ENCODE measurements around the gene C11orf21.
A peak's percentile ranks its signal among the peaks of the same experiment; 100 is the strongest.

Gene C11orf21

DNA sequence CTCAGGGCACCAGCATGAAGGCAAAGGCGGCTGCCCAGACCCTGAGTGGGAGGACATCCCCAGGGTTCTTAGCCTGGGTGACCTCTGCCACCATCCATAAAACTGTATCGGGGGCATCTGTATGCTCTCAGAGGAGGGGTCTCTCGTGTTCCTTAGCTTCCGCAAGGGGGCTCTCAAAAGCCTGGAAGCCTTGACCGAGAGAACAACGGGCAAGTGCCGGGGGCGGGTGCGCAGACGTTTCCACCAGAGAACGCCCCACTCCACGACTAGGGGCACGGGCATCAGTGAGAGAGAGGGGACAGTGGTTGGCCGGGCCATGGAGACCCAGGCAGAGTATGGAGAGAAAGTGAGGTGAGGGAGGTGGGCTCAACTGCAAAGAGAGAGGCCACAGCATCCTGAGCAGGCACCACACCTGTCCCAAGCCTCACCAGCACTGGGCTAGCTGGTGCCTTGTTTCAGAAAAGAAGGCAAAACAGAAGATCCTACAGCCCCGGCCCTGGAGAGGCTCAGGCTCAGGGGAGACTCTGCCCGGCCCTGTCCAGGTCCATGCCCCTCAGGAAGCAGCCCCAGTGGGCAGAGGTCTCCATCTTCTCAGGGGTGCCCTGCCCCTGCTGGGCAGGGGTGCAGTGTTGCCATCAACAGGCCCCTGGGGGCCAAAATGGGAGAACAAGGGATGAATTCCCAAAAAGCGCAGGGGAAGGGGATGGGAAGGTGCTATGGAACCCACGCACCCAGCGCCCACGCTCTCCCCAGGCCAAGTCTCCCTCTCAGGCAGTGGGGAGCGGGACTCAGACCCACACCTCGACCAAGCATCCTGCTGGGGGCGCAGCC lies 6.0 kb upstream of the C11orf21 start:
- DNase-seq, result no peak

GRCh38 chr11:2306877-2307500 lies 5.3 kb upstream of the C11orf21 start:
- no peak for DNase-seq

DNA sequence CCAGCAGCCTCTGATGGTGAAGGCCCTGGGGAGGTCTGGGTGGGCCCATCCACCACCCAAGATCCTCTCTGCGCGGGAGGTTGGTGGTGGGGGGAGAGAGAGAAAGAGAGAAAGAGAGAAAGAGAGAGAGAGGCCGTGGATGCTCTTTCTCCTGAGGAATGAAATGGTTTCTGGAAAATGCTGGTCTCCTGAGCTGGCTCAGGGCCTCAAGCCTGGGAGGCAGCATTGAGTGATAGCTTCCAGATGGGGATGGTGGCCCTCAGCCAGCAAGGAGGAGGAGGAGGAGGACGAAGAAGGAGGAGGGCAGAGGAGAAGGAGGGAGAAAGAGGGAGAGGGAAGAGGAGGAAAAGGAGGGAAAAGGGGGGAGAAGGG lies 4.7 kb upstream of the C11orf21 start:
- no peak for DNase-seq

DNA sequence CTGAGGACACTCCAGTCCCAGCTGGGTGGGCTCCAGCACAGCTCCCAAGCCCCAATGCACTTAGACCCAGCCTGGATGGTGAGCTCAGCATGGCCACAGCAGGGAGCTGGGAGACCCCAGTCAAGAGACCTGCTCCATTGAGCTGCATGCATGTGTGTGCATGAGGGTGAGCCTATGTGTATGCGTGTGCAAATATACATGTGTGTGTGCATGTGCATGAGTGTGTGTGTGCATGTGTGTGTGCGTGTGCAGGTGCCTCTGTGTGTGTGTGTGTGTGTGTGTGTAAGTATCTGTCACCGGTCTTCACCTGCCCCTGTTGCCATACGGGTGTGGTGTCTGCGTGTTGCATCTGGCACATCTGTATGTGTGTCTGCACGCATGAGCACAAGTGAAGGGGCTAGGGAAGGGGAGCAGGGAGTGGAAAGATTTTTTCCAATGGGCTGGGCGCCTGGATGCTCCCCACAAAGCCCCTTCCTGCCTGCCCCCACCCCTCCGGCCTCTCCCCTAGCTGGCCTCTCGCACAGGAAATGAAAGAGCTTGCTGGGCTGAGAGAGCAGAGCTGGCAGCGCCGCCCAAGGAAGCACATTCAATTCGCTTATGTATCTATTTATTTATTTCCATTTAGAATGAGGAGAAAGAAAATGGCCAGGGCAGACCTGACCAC lies 4.2 kb upstream of the C11orf21 start:
- no peak for DNase-seq

DNA sequence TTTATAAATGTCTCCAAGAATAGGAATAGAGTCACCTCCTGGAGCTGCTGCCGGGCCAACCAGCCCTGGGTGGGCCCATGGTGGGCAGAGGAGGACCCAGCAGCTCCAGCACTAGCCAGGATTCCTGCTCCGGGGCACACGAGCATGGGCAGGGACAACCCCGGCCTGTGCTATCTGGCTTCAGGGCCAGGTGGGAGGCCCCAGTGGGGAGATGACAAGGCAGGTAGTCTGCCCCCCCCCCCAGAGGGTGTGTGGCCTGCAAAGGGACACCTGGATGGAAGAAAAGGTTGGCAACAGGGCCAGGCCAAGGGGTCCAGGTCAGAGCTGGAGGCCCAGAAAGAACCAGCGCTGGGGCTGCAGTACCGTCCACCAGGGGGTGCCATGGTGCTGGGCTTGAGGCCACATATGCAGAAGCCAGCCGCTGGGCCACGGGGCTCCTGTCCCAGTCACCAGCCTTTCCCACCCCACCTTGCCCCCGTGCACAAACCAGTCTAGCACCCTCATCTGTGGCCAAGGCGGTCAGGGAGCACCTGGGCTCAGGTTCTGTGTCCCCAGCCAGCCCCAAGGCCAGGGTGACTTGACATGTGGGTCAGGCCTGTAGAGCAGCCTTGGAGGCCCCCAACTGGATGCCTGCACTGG lies 3.5 kb upstream of the C11orf21 start:
- peak; percentile 84 for DNase-seq

DNA sequence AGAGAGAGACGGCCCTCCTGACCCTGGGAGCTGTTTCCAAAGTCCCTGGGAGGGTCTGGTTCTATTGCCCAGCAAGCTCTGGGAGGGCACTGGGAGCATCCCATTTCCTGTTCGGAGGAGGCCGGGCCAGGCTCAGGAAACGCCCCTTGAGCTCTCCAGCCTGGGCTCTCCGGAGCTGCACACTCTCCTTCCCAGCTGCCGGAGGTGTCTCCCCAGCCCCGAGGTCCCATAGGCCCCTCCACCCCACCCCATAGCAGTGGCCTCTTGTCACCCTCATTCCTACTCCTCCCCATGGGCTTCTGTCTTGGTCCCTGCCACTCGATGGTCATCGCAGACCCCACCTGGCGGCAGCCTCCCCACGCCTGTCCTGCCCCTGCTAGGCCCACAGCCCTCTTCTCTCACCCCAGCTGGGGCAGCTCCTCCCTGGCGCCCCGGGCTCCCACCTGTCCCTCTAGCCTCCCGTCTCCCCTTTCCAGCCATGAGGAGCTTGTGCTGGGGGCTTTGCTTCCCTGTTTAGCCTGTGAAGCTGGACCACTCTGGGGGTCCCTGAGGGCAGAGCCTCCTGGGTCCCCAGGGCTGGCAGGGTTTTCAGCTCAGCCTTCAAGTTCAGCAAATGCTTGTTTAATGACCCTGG lies 2.9 kb upstream of the C11orf21 start:
- no peak for DNase-seq

- DNase-seq, result no peak
Measured at GRCh38 chr11:2303627-2304505, 2.1 kb upstream of the C11orf21 start.

- no peak for DNase-seq
Measured at GRCh38 chr11:2302896-2303626, 1.3 kb upstream of the C11orf21 start.

GRCh38 chr11:2302306-2302895 lies 683 bp upstream of the C11orf21 start:
- no peak for DNase-seq

DNA sequence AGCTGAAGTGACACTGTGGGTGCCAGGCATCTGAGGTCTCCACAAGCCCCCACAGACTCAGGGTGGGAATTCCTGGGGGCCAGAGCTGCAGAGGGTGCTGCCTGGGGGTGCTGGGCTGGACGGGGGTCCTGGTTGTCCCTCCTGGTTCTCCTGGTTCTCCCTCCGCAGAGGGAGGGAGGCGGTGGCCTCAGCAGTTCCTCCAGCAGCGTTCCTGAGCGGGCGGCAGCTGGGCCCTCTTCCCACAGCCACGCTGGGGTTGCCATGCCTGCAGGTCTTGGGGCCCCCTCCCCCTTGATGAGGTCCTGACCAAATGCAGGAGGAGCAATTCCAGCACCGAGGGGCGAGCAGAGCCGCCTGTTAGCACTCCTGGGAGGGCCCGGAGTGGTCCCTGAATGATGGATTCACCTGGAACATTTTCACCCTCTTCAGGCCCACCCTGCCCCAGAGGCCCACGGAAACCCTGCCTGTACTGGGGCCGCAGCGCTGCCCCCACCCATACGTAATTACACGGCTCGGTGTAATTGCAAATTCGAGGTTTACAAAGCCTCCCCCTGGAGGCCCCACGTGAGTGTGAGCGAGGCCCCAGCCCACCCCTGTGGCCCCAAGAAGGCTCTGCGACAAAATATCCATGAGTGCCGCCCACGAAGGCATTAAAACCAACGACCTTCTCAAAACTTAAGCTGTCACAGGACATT lies 635 bp downstream of the C11orf21 start:
- DNase-seq, result no peak

- no peak for DNase-seq
Measured at GRCh38 chr11:2300290-2300935, 1.3 kb downstream of the C11orf21 start.

GRCh38 chr11:2299773-2300172 lies 1.9 kb downstream of the C11orf21 start:
- DNase-seq, result no peak

DNA sequence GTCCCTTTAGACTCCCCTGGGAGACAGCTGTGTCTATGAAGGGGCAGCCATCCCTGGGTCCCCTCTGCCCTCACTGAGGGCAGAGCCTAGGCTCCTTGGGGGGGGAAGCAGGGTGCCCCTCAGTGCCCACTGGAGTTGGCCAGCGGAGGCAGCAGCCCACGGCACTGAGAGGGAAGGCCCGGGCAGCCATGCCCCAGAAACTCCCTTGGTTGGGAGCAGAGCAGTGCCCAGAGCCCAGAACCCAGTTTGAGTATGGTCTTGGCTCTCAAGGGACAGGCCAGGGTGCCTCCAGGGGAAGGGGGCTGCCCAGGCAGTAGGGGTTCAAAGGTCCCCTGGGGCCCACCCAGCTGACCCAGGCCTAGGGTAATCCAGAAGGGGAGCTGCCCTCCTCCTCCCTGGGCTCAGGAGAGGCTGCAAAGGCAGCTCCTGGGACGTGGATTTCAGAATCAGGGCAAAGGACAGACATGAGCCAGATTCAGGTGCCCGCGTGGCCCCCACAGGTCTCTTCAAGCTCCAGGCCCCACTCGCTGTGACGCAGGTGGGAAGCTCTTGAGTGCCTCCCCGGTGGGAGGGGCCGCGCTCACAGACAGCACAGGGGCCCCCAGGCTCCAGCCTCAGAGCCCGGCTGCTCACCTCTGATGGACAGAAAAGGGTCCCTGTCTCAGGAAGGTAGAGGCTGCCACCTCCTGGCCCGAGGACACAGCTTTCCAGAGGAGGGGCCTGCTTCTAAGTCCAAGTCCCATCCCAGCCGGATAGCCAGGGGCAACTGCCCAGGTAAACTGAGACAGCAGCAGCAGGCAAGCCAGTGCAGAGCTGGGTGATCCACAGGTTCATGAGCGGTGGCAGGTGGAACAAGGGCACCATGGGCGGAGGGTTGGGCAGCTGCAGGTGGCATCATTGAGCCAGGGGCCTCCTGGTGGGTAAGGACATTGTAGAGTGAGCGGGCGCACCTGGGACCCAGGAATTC lies 2.6 kb downstream of the C11orf21 start:
- DNase-seq, result no peak

DNA sequence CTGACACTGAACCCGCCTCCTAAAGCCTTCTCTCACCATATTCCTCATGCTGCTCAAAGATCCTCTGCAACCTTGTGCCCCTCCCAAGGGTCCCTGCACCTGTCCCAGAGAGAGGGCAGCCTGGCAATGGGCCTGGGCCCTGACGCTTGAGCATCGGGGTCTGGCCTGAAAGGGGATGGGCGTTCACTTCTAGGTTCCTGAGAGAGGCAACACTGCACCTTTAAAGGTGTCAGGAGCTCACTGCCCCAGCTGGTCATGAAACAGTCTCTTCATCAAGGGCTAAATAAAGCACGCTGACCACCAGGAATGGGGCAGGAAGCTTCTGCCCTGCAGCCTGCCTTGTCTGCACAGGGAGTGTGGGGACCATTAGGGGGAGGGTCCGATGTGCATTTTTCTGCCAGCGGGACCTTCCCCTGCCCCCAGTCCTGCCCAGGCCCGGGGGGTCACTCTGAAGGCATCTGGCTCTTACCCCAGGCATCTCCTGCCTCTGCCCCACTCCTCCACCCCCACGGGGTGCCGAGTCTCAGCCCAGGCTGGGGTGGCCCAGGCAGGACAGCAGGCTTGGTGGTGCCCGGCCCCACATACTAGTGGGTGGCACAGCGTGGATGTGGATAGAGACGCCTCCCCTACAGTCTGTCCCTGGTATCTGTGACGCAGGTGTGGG lies 3.5 kb downstream of the C11orf21 start:
- no peak for DNase-seq

- DNase-seq, result no peak
Measured at GRCh38 chr11:2297623-2298030, 4.1 kb downstream of the C11orf21 start.

GRCh38 chr11:2296913-2297622 lies 4.7 kb downstream of the C11orf21 start:
- DNase-seq, result no peak

Measured in activated T-cell treated with anti-CD3 and anti-CD28 coated beads for 4 hours (primary cell).